Erythroblast (primary cell): ENCODE data around the gene GARIN5A.

Source experiments
- GATA1 ChIP-seq: IDR thresholded peaks from 2 replicates; pipeline ENCODE4 v1.6.1; 2011; ENCODE audit warnings: low read depth, mild to moderate bottlenecking, control low read depth, low read length, moderate library complexity
- POLR2A ChIP-seq: IDR thresholded peaks from 2 replicates; pipeline ENCODE4 v1.6.1; 2011; ENCODE audit warnings: mild to moderate bottlenecking, low read length

- TF ChIP-seq POLR2A (no peak), GATA1 (no peak)
These were observed 3.8 kb upstream of the GARIN5A start for GRCh38 chr19:50480281-50481111.
